Right lobe of liver (tissue), 4 donors: Measurements from ENCODE around the gene SPAST.

Experiments
- CTCF ChIP-seq, 4 donors: fragments of 200-600 bp in 3 of 4; fragments of 450-650 bp in 1 of 4; IDR thresholded peaks; one replicate each; pipeline versions ENCODE4 v1.5.1 to v1.8.0; 2016 to 2022; ENCODE audit warnings: antibody characterized with exemption in 4 of 4, mild to moderate bottlenecking in 2 of 4
- POLR2A ChIP-seq: fragments of 450-650 bp; IDR thresholded peaks from one replicate; pipeline ENCODE4 v1.6.1; 2017; ENCODE audit warnings: antibody characterized with exemption, mild to moderate bottlenecking
- donor health status: DM: no; HTN: no; CAD: no.
- donor health status: DM: no; HTN: no; CAD: no.
- donor health status: DM: no; HTN: yes; CAD: no.

DNA sequence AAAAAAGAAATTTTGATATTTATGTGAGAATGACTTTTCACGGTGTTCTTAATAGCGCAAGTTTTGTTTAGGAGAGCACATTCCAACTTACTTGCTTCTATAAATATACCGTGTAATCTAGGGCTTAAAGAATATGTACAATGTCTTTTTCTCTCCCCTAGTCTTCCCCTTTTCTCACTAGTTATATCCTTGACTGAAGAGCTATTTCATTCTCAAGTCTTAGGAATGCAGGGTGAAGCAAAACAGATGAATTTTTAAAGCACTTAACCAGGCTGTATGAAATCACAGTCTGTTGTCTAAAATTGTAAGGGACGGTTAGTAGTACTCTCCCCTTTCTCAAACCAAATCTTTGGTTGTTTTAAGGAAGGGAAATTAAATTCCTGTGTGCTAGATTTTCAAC is 72.7 kb downstream of the SPAST start:
- TF ChIP-seq CTCF (IDR thresholded peaks at IDR 0.05) (no peak), POLR2A (no peak)
